ENCODE measurements around the gene COX20.
"Not testable (repeated sequence)": the region's sequence is repeated elsewhere in the genome, so short reads cannot be mapped to it uniquely, and the experiment has no call there.

COX20 gene

DNA sequence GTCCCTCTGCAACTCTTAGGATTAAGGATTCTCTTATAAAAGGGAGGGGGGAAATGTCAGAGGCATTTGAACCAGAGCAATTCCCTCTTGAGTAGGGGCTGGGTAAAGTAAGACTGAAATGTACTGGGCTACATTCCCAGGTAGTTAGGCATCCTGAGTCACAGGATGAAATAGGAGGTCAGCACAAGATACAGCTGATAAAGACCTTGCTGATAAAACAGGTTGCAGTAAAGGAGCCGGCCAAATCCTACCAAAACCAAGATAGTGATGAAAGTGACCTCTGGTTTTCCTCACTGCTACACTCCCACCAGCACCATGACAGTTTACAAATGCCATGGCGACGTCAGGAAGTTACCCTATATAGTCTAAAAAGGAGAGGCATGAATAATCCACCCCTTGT lies 14.3 kb upstream of the COX20 start:
- Histone ChIP-seq H3K36me3 (ENCODE audit: insufficient read depth, insufficient read length, low read length) (no peaks in the 10 kb centered on the region), H3K9me3 (ENCODE audit: insufficient read depth, low read length) (no peaks in the 10 kb centered on the region), H3K9ac (ENCODE audit: insufficient read length, low read depth) (peak overlapping the region; percentile 29), H3K4me3 (ENCODE audit: insufficient read length, low read depth) (no peak overlapping the region), H3K27me3 (ENCODE audit: insufficient read depth, insufficient read length) (no peaks in the 10 kb centered on the region), H3K4me1 (ENCODE audit: insufficient read depth, insufficient read length) (no peaks in the 10 kb centered on the region)
- no peak for TF ChIP-seq YY1 (IDR thresholded peaks at IDR 0.05; ENCODE audit: insufficient read depth, insufficient read length)
- no peak for TF ChIP-seq SUZ12 (IDR thresholded peaks at IDR 0.05; ENCODE audit: extremely low read depth, insufficient read depth, insufficient read length)
- no peak for TF ChIP-seq ZNF274 (IDR thresholded peaks at IDR 0.05; ENCODE audit: low read depth, low read length)
- DNase-seq (ENCODE audit: low read depth, low spot score) = no peak

DNA sequence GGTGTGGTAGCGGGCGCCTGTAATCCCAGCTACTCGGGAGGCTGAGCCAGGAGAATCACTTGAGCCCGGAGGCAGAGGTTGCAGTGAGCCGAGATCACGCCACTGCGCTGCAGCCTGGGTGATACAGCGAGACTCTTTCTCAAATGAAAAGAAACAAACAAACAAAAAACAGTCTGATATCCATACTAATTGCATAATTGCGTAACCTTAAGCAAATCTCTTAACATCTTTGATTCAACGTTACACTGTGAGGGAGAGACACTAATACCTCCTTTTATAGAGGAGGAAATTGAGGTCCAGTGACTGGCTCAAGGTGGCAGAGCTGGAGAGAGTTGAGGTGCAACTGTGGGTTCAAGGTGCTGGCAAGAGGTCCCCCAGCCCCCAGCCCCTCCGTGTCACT lies 12.6 kb upstream of the COX20 start:
- H3K9ac ChIP-seq (ENCODE audit: insufficient read length, low read depth) = no peak overlapping the region
- H3K9me3 ChIP-seq (ENCODE audit: insufficient read depth, low read length) = no peaks in the 10 kb centered on the region
- H3K4me3 ChIP-seq (ENCODE audit: insufficient read length, low read depth) = no peak overlapping the region
- TF ChIP-seq ZNF274 (IDR thresholded peaks at IDR 0.05; ENCODE audit: low read depth, low read length) (no peak), YY1 (IDR thresholded peaks at IDR 0.05; ENCODE audit: insufficient read depth, insufficient read length) (no peak), SUZ12 (IDR thresholded peaks at IDR 0.05; ENCODE audit: extremely low read depth, insufficient read depth, insufficient read length) (no peak)
- no peaks in the 10 kb centered on the region for H3K36me3 ChIP-seq (ENCODE audit: insufficient read depth, insufficient read length, low read length)
- no peaks in the 10 kb centered on the region for H3K27me3 ChIP-seq (ENCODE audit: insufficient read depth, insufficient read length)
- no peak for DNase-seq (ENCODE audit: low read depth, low spot score)
- no peaks in the 10 kb centered on the region for H3K4me1 ChIP-seq (ENCODE audit: insufficient read depth, insufficient read length)

DNA sequence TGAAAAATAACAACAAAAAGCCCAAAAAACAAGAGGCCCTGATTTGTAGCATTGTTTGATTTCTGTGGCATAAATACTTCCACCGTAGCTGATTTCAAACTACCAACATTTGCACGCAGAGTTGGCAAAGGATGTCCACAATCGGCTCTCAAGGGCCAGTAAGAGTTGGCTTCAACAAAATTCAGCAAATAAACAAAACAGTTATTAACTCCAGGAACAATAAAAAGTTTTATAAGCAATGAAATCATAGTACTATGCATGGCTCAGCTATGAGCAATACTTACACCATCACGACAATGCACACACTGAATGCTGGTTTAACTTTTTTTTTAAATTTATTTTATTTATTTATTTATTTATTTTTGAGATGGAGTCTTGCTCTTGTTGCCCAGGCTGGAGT lies 8.7 kb upstream of the COX20 start:
- H3K9ac ChIP-seq (ENCODE audit: insufficient read length, low read depth) = no peak overlapping the region
- DNase-seq (ENCODE audit: low read depth, low spot score) = no peak
- no peak for TF ChIP-seq SUZ12 (IDR thresholded peaks at IDR 0.05; ENCODE audit: extremely low read depth, insufficient read depth, insufficient read length)
- TF ChIP-seq YY1 (IDR thresholded peaks at IDR 0.05; ENCODE audit: insufficient read depth, insufficient read length) = no peak
- peaks cover 4% of the 10 kb centered on the region for H3K4me1 ChIP-seq (ENCODE audit: insufficient read depth, insufficient read length)
- H3K4me3 ChIP-seq (ENCODE audit: insufficient read length, low read depth) = no peak overlapping the region
- peaks cover 2% of the 10 kb centered on the region for H3K36me3 ChIP-seq (ENCODE audit: insufficient read depth, insufficient read length, low read length)
- H3K9me3 ChIP-seq (ENCODE audit: insufficient read depth, low read length) = no peaks in the 10 kb centered on the region
- H3K27me3 ChIP-seq (ENCODE audit: insufficient read depth, insufficient read length) = no peaks in the 10 kb centered on the region

DNA sequence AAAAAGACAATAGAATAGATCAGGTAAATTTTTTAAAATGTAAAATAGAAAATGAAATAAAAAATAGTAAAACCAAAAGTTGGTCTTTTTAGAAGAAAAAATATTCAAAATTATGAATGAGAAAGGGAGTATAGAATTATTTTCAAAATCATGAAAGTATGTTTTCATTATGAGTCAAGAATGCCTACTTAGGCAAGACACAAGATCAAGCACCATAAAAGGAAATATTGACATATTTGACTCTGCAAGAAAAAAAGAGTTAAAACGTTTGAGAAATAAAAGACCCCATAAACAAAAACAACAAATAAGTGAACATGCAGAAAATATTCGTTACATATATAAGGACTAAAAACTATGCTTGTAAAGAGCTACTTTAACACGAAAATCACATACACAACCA lies 4.8 kb upstream of the COX20 start:
- Histone ChIP-seq H3K36me3 (ENCODE audit: insufficient read depth, insufficient read length, low read length) (peaks cover 2% of the 10 kb centered on the region), H3K27me3 (ENCODE audit: insufficient read depth, insufficient read length) (no peaks in the 10 kb centered on the region), H3K4me1 (ENCODE audit: insufficient read depth, insufficient read length) (peaks cover 4% of the 10 kb centered on the region), H3K9me3 (ENCODE audit: insufficient read depth, low read length) (no peaks in the 10 kb centered on the region), H3K4me3 (ENCODE audit: insufficient read length, low read depth) (no peak overlapping the region), H3K9ac (ENCODE audit: insufficient read length, low read depth) (no peak overlapping the region)
- no peak for DNase-seq (ENCODE audit: low read depth, low spot score)
- no peak for TF ChIP-seq SUZ12 (IDR thresholded peaks at IDR 0.05; ENCODE audit: extremely low read depth, insufficient read depth, insufficient read length)
- TF ChIP-seq YY1 (IDR thresholded peaks at IDR 0.05; ENCODE audit: insufficient read depth, insufficient read length) = no peak
- TF ChIP-seq ZNF274 (IDR thresholded peaks at IDR 0.05; ENCODE audit: low read depth, low read length) = no peak

DNA sequence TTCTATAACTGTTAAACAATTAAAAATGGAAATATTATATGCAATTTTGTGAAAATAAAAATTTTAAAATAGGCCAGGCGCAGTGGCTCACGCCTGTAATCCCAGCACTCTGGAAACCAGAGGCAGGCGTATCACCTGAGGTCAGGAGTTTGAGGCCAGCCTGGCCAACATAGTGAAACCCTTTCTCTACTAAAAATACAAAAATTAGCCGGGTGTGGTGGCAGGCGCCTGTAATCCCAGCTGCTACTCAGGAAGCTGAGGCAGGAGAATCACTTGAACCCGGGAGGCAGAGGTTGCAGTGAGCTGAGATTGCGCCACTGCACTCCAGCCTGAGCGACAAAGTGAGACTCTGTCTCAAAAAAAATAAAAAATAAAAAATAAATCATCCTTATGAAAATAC lies 2.2 kb upstream of the COX20 start:
- not testable (repeated sequence) for H3K4me1 ChIP-seq (ENCODE audit: insufficient read depth, insufficient read length); DNase-seq (ENCODE audit: low read depth, low spot score); H3K9me3 ChIP-seq (ENCODE audit: insufficient read depth, low read length); H3K4me3 ChIP-seq (ENCODE audit: insufficient read length, low read depth); H3K9ac ChIP-seq (ENCODE audit: insufficient read length, low read depth); H3K36me3 ChIP-seq (ENCODE audit: insufficient read depth, insufficient read length, low read length); H3K27me3 ChIP-seq (ENCODE audit: insufficient read depth, insufficient read length)

DNA sequence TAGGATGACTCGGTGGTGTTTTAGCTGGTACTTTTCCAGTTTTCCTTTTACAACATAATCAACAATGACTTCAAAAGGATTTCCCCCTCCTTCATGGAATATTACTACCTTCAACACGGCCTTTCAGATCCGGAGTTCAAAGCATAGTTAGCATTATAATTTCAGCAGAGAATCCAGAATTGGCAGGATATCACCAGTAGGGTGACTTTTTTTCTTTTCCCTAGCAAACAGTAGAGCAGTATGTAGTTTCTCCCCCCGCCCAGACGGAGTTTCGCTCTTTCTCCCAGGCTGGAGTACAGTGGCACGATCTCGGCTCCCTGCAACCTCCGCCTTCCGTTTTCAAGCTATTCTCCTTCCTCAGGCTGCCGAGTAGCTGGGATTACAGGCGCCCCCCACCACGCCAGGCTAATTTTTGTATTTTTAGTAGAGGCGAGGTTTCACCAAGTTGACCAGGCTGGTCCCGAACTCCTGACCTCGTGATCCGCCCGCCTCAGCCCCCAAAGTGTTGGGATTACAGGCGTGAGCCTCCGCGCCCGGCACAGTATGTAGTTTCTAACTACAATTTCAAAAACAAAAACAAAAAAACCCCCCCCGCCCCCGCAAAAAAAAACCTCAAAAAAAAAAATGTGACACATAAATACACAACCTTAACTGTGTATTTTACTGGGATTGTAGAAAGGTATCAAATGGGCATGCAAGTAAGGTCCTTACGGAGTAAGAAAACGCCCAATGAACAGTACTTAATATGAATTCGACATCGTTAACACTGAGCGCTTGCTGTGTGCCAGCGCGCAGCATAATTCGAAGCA lies 1.5 kb upstream of the COX20 start:
- TF ChIP-seq SUZ12 (IDR thresholded peaks at IDR 0.05; ENCODE audit: extremely low read depth, insufficient read depth, insufficient read length) (no peak), ZNF274 (IDR thresholded peaks at IDR 0.05; ENCODE audit: low read depth, low read length) (no peak), YY1 (IDR thresholded peaks at IDR 0.05; ENCODE audit: insufficient read depth, insufficient read length) (no peak)
- Histone ChIP-seq H3K9me3 (ENCODE audit: insufficient read depth, low read length) (no peaks in the 10 kb centered on the region), H3K4me3 (ENCODE audit: insufficient read length, low read depth) (peak overlapping the region; percentile 60), H3K36me3 (ENCODE audit: insufficient read depth, insufficient read length, low read length) (peaks cover 11% of the 10 kb centered on the region), H3K9ac (ENCODE audit: insufficient read length, low read depth) (peak overlapping the region; percentile 92), H3K27me3 (ENCODE audit: insufficient read depth, insufficient read length) (no peaks in the 10 kb centered on the region), H3K4me1 (ENCODE audit: insufficient read depth, insufficient read length) (no peaks in the 10 kb centered on the region)
- DNase-seq (ENCODE audit: low read depth, low spot score) = no peak

DNA sequence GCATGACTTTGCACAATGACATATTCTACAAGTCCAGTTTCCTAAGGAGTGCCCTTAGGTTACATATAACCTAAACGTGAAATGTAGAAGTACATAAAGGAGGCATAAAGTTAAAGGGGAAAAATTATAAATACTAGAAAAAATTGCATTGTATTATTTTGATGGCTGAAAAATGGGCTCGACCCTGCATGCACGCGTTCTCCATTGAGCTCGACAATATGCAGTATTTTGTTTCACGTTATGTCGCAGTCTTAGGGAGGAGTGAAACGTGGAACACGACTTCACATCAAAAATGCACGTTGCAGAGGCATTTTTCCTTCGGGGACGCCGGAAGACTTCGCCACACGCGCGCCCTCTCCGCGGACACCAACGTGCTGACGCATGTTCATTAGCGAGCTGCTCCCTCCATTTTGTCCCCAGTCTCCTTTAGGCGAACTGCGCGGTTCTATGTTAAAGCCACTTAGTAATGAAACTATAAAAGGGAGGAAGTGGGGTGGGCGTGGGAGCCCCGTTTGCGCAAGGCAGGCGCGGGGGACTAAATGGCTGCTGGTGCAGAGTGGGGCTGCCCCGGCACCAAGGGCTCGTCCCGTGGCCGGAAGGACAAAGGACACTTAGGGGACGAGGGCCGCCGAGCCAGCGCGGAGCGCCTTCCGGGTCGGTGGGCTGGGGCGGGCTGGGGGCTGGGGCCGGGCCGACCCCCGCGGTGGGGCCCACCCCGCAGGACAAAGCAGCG lies 749 bp upstream of the COX20 start:
- Histone ChIP-seq H3K27me3 (ENCODE audit: insufficient read depth, insufficient read length) (no peaks in the 10 kb centered on the region), H3K9me3 (ENCODE audit: insufficient read depth, low read length) (no peaks in the 10 kb centered on the region), H3K4me3 (ENCODE audit: insufficient read length, low read depth) (peak overlapping the region; percentile 60), H3K9ac (ENCODE audit: insufficient read length, low read depth) (peak overlapping the region; percentile 92), H3K4me1 (ENCODE audit: insufficient read depth, insufficient read length) (no peaks in the 10 kb centered on the region), H3K36me3 (ENCODE audit: insufficient read depth, insufficient read length, low read length) (peaks cover 16% of the 10 kb centered on the region)
- peak; percentile 69 for TF ChIP-seq YY1 (IDR thresholded peaks at IDR 0.05; ENCODE audit: insufficient read depth, insufficient read length)
- TF ChIP-seq ZNF274 (IDR thresholded peaks at IDR 0.05; ENCODE audit: low read depth, low read length) = no peak
- peak; percentile 83 for DNase-seq (ENCODE audit: low read depth, low spot score)
